ENCODE results near the gene OVCA2.

OVCA2 gene

GRCh38 chr17:2089021-2089422 is 47.2 kb downstream of the OVCA2 start:
- TF ChIP-seq CTCF (IDR thresholded peaks at IDR 0.05): no peak

GRCh38 chr17:2090210-2090641 is 48.4 kb downstream of the OVCA2 start:
- no peak for TF ChIP-seq CTCF (IDR thresholded peaks at IDR 0.05)

- TF ChIP-seq CTCF (IDR thresholded peaks at IDR 0.05): no peak
These were observed 49.1 kb downstream of the OVCA2 start for GRCh38 chr17:2090804-2091534.

GRCh38 chr17:2092253-2092652 is 50.4 kb downstream of the OVCA2 start:
- no peak for TF ChIP-seq CTCF (IDR thresholded peaks at IDR 0.05)

All from LNCAP (cell line).